GM06990 (cell line): ENCODE results near the gene NOSIP.

Source experiments
- DNase-seq: peaks from one replicate; pipeline ENCODE4 v3.0.0-alpha.2; 2011; ENCODE audit not compliant: insufficient read length; ENCODE audit errors: extremely low read depth
- H3K27me3 ChIP-seq: replicated peaks from 2 replicates; pipeline ENCODE4 v1.6.0; 2011; ENCODE audit warnings: low read length; ENCODE audit not compliant: control insufficient read depth, insufficient read depth
- H3K36me3 ChIP-seq: 2 replicates; pipeline ENCODE4 v1.5.1; 2011; ENCODE audit warnings: low read length; ENCODE audit not compliant: control insufficient read depth, insufficient read depth
- H3K4me3 ChIP-seq: replicated peaks from 2 replicates; pipeline ENCODE4 v1.5.1; 2011; ENCODE audit warnings: low read depth, mild to moderate bottlenecking, control low read depth, low read length
- TF ChIP-seq, protein P1 (sequence below): IDR thresholded peaks from 2 replicates; pipeline ENCODE4 v1.5.1; 2011; ENCODE audit warnings: low read length, control low read depth, mild to moderate bottlenecking, inconsistent platforms; ENCODE audit not compliant: insufficient read depth, poor library complexity, severe bottlenecking

NOSIP gene

GRCh38 chr19:49583239-49583638, 2.9 kb upstream of the NOSIP start:
- no peaks in the 10 kb centered on the region for H3K27me3 ChIP-seq
- TF ChIP-seq, protein P1, sequence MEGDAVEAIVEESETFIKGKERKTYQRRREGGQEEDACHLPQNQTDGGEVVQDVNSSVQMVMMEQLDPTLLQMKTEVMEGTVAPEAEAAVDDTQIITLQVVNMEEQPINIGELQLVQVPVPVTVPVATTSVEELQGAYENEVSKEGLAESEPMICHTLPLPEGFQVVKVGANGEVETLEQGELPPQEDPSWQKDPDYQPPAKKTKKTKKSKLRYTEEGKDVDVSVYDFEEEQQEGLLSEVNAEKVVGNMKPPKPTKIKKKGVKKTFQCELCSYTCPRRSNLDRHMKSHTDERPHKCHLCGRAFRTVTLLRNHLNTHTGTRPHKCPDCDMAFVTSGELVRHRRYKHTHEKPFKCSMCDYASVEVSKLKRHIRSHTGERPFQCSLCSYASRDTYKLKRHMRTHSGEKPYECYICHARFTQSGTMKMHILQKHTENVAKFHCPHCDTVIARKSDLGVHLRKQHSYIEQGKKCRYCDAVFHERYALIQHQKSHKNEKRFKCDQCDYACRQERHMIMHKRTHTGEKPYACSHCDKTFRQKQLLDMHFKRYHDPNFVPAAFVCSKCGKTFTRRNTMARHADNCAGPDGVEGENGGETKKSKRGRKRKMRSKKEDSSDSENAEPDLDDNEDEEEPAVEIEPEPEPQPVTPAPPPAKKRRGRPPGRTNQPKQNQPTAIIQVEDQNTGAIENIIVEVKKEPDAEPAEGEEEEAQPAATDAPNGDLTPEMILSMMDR, result no peak
- no peak for DNase-seq
- no peaks in the 10 kb centered on the region for H3K36me3 ChIP-seq
- no peak overlapping the region for H3K4me3 ChIP-seq

GRCh38 chr19:49581007-49581508, 702 bp upstream of the NOSIP start, which contains the start of gene PRRG2:
TSS of gene PRRG2 (plus strand) at chr19:49581316. CDS start at chr19:49583220, 1,904 bp downstream.
- DNase-seq, result no peak
- TF ChIP-seq, protein P1, result no peak
- Histone ChIP-seq H3K36me3 (no peaks in the 10 kb centered on the region; the same call in 1 of the 2 replicates), H3K27me3 (no peaks in the 10 kb centered on the region), H3K4me3 (peak within 1 kb of the TSS; percentile 68)

DNA sequence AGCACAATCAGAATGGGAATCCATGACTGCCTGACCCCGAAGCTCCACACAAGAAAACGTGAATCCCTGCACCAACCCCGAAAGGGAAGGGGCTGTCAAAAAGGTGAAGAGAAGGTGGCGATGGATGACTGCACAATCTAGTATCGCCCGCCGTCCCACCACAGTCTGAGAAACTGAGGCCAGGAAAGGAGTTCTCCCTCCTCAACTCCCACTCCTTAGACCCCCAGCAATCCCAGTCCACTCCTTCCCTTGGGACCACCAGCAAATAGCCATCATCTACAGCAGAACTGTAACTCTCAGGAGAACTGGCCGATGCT, 451 bp downstream of the NOSIP start:
- no peak for DNase-seq
- no peaks in the 10 kb centered on the region for H3K27me3 ChIP-seq
- TF ChIP-seq, protein P1, result no peak
- H3K4me3 ChIP-seq, result peak overlapping the region; percentile 68
- no peaks in the 10 kb centered on the region; the same call in 1 of the 2 replicates for H3K36me3 ChIP-seq

GRCh38 chr19:49579193-49579592, 1.2 kb downstream of the NOSIP start:
- TF ChIP-seq, protein P1, result no peak
- H3K36me3 ChIP-seq, result no peaks in the 10 kb centered on the region; the same call in none of the 2 replicates
- H3K4me3 ChIP-seq, result peak overlapping the region; percentile 68
- H3K27me3 ChIP-seq, result no peaks in the 10 kb centered on the region
- DNase-seq, result no peak

DNA sequence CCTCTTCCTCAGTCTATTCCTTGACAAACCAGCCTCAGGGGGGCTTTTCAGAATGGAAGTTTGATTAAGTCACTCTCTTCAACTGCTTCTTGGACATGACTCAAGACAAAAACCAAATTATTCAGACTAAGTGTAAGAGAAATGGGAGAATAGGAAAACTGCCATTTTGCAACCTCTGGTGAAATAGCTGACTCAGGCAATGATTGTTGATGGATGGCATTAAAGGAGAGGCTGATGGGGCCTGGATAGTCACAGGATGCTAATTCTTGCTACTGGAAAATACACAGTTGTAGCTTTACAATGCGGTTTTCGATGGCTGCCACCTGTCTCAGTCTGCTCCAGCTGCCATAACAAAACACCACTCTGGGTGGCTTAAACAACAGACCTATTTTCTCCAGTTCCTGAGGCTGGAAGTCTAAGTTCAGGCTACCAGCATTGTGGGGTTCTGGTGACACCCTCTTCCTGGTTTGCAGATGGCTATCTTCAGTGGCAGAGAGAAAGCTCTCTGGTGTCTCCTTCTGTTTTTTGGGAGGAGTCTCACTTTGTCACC, 6.1 kb downstream of the NOSIP start:
- TF ChIP-seq, protein P1, result no peak
- no peak for DNase-seq
- no peaks in the 10 kb centered on the region; the same call in none of the 2 replicates for H3K36me3 ChIP-seq
- H3K27me3 ChIP-seq, result no peaks in the 10 kb centered on the region
- H3K4me3 ChIP-seq, result no peak overlapping the region
